GM12878 (cell line): ENCODE data around the gene IQGAP2. TPM values are rescaled to one million over a fixed set of nuclear protein-coding genes. Genes with fewer than 3 reads are reported as not detected.

Source experiments
- ATAC-seq: fragments of 200-7000 bp; cut with Tn5 transposase; 3 replicates; pipeline ENCODE4 v1.9.1; 2020; ENCODE audit warnings: mild to moderate bottlenecking, moderate library complexity
- BruUV-seq: library from RNA; stranded (reverse); fragments of 400-500 nt; replicated peaks from 2 replicates; lab custom pipeline; 2021; lab: Mats Ljungman, UMichigan
- CTCF ChIA-PET: fragments of 300-600 bp; sonication (Branson Sonifier 250); formaldehyde crosslinking; extraction: SDS; loops from one replicate; lab custom pipeline; 2021; ENCODE audit warnings: inconsistent platforms; lab: Yijun Ruan, JAX
- POLR2A ChIA-PET: fragments of 350-600 bp; formaldehyde crosslinking; extraction: SDS; loops from one replicate; lab custom pipeline; 2021; ENCODE audit warnings: inconsistent platforms; lab: Charles Lee
- RAD21 ChIA-PET: fragments of 300-600 bp; sonication (Branson Sonifier 250); formaldehyde crosslinking; loops from one replicate; lab custom pipeline; 2023; ENCODE audit warnings: antibody characterized with exemption; ENCODE audit not compliant: unreplicated experiment; lab: Charles Lee
- SMC1A ChIA-PET: fragments of 300-600 bp; sonication (Branson Sonifier 250); formaldehyde crosslinking; loops from one replicate; lab custom pipeline; 2023; ENCODE audit not compliant: unreplicated experiment, uncharacterized antibody; lab: Charles Lee
- DNase-seq: peaks from one replicate; pipeline ENCODE4 v3.0.0-alpha.2; 2011; ENCODE audit warnings: low read depth, low spot score
- FAIRE-seq: peaks from 3 replicates; lab custom pipeline; 2011; peaks lifted over from hg19 to GRCh38; lab: Jason Lieb, UNC
- H2AFZ ChIP-seq: 2 replicates; pipeline ENCODE4 v1.6.0; 2011; ENCODE audit warnings: low read depth, low read length, control low read depth; ENCODE audit not compliant: control insufficient read depth
- H3K27ac ChIP-seq: 2 replicates; pipeline ENCODE4 v1.5.1; 2011; ENCODE audit warnings: control low read depth; ENCODE audit not compliant: control insufficient read depth, insufficient read depth
- H3K27me3 ChIP-seq, 2 experiments: replicated peaks in 1 of 2; 2 replicates each; pipeline versions ENCODE4 v1.6.0 to v1.6.1; 2011; ENCODE audit warnings: low read length in 1 of 2; ENCODE audit not compliant: control insufficient read depth in 2 of 2, insufficient read depth in 2 of 2
- H3K36me3 ChIP-seq, 2 experiments: 2 replicates each; pipeline ENCODE4 v1.5.1; 2011; ENCODE audit warnings: low read length in 1 of 2; ENCODE audit not compliant: control insufficient read depth in 2 of 2, insufficient read depth in 2 of 2
- H3K4me1 ChIP-seq: 2 replicates; pipeline ENCODE4 v1.6.1; 2011; ENCODE audit warnings: mild to moderate bottlenecking, low read length, moderate library complexity, mixed read lengths; ENCODE audit not compliant: control insufficient read depth, insufficient read depth
- H3K4me2 ChIP-seq: 2 replicates; pipeline ENCODE4 v1.6.0; 2011; ENCODE audit warnings: control low read depth; ENCODE audit not compliant: control insufficient read depth, insufficient read depth
- H3K4me3 ChIP-seq: fragments of 200-600 bp; sonication (generic); 2 replicates; pipeline ENCODE4 v1.5.1; 2016
- H3K79me2 ChIP-seq: 2 replicates; pipeline ENCODE4 v1.6.0; 2011; ENCODE audit warnings: low read length; ENCODE audit not compliant: control insufficient read depth, insufficient read depth
- H3K9ac ChIP-seq: 2 replicates; pipeline ENCODE4 v1.8.0; 2011; ENCODE audit warnings: low read length, control low read depth, mixed read lengths; ENCODE audit not compliant: control insufficient read depth, insufficient read depth
- H3K9me3 ChIP-seq: replicated peaks from 3 replicates; pipeline ENCODE4 v1.5.1; 2011; ENCODE audit warnings: mild to moderate bottlenecking, low read length; ENCODE audit not compliant: control insufficient read depth, insufficient read depth
- H4K20me1 ChIP-seq: 2 replicates; pipeline ENCODE4 v1.6.0; 2011; ENCODE audit not compliant: control insufficient read depth, insufficient read depth
- ASH2L ChIP-seq: fragments of 300-600, 200-600 bp; sonication (generic); IDR thresholded peaks from 2 replicates; pipeline ENCODE4 v1.6.1; 2017; ENCODE audit warnings: low read depth, mild to moderate bottlenecking, borderline replicate concordance
- E2F8 ChIP-seq: fragments of 450-650 bp; IDR thresholded peaks from 2 replicates; pipeline ENCODE4 v1.6.1; 2018; ENCODE audit warnings: mild to moderate bottlenecking, low read depth, moderate library complexity; ENCODE audit not compliant: partially characterized antibody
- IRF3 ChIP-seq: fragments of 450-650 bp; IDR thresholded peaks from 2 replicates; pipeline ENCODE4 v1.6.1; 2014; ENCODE audit warnings: mild to moderate bottlenecking
- JUND ChIP-seq: IDR thresholded peaks from 2 replicates; pipeline ENCODE4 v1.6.1; 2012; ENCODE audit warnings: low read depth, mild to moderate bottlenecking, low read length, improper control_type of control experiment, moderate library complexity
- RELB ChIP-seq: fragments of 450-650 bp; IDR thresholded peaks from 2 replicates; pipeline ENCODE4 v1.6.1; 2017; ENCODE audit warnings: low read depth, mild to moderate bottlenecking, moderate library complexity
- TAF1 ChIP-seq: IDR thresholded peaks from 2 replicates; pipeline ENCODE4 v1.6.1; 2011; ENCODE audit warnings: mild to moderate bottlenecking, low read depth, low read length, borderline replicate concordance
- TARDBP ChIP-seq: IDR thresholded peaks from 2 replicates; pipeline ENCODE4 v1.6.1; 2016; ENCODE audit warnings: borderline replicate concordance
- TCF7 ChIP-seq: IDR thresholded peaks from 2 replicates; pipeline ENCODE4 v1.6.1; 2014; ENCODE audit warnings: antibody characterized with exemption, borderline replicate concordance
- ZBTB40 ChIP-seq: fragments of 450-650 bp; IDR thresholded peaks from 2 replicates; pipeline ENCODE4 v1.6.1; 2016; ENCODE audit warnings: mild to moderate bottlenecking, moderate library complexity, borderline replicate concordance
- ZNF622 ChIP-seq: fragments of 450-650 bp; IDR thresholded peaks from 2 replicates; pipeline ENCODE4 v1.6.1; 2017; ENCODE audit warnings: mild to moderate bottlenecking, inconsistent platforms
- WGBS: methylation state at CpG from one replicate; pipeline ENCODE4 v1.1.6; 2016; ENCODE audit warnings: low lambda C conversion rate; ENCODE audit not compliant: insufficient replicate concordance, insufficient coverage; ENCODE audit errors: missing lambda C conversion rate; 5-methylcytosine and 5-hydroxymethylcytosine counted together
- in situ Hi-C: fragments of 300-500 bp; cut with MboI; formaldehyde crosslinking; loops from 9 replicates; pipeline ENCODE4 v1.14.3; 2018; ENCODE audit warnings: mixed read lengths
- intact Hi-C: fragments of 100-400 bp; cut with micrococcal nuclease; formaldehyde crosslinking; loops from one replicate; pipeline ENCODE4 v1.14.2; 2022; ENCODE audit not compliant: unreplicated experiment
- polyA plus RNA-seq, 11 experiments: library from polyadenylated mRNA; depleted of rRNA in 4 of 11; unstranded in 6 of 11; stranded (reverse) in 5 of 11; fragments of >200 nt; fragmentation: Nextera tagmentation in 4 of 11; fragmentation: Illumina TruSeq in 1 of 11; extraction: Ambion mirVana in 4 of 11; extraction: Trizol in 1 of 11; gene quantifications; 1 replicate in 1 of 11; 2 replicates in 10 of 11; pipeline versions ENCODE4 v1.2.1 to v1.2.3, GENCODE V29; 2011 to 2016; ENCODE audit warnings: inconsistent platforms in 2 of 11, missing spikeins in 2 of 11, low read depth in 1 of 11
- total RNA-seq, 4 experiments: library from RNA; depleted of rRNA in 3 of 4; stranded (reverse); fragments of >200 nt in 3 of 4; fragmentation: Illumina TruSeq in 1 of 4; extraction: Trizol in 1 of 4; gene quantifications; 2 replicates each; pipeline versions ENCODE4 v1.2.1 to v1.2.3, GENCODE V29; 2013 to 2021

The IQGAP2 gene
- total and polyA plus RNA-seq, 10 of the 15 experiments (the other 5 are each of a cell fraction or from before 2014, with no cell fraction given), result 14.5 to 41.4 (median 21.8) TPM

- H3K4me1 ChIP-seq, result no peaks in the 10 kb centered on the region
- FAIRE-seq (no peak), DNase-seq (no peak)
- no peak overlapping the region for H3K4me2 ChIP-seq
- SMC1A ChIA-PET, result interaction anchor here (1.1 kb wide), 1 partner anchor 32 kb away, joined by 3 read pairs; no protein-coding TSS in a partner anchor
- no peaks in the 10 kb centered on the region for H3K27me3 ChIP-seq
- H3K4me3 ChIP-seq, result no peak overlapping the region
- RAD21 ChIA-PET, result interaction anchor here (0.6 to 1.2 kb wide), 2 partner anchors 17 to 1043 kb away, joined by 3 read pairs; no protein-coding TSS in a partner anchor
- BruUV-seq, result no TSS peak
- no peaks in the 10 kb centered on the region for H3K36me3 ChIP-seq
- no peaks in the 10 kb centered on the region for H4K20me1 ChIP-seq
- in situ Hi-C loops (no loop called here), intact Hi-C loops (no loop called here)
- no peaks in the 10 kb centered on the region for H3K9me3 ChIP-seq
- POLR2A ChIA-PET, result interaction anchor here (0.5 kb wide), 1 partner anchor 27 kb away, joined by 3 read pairs; no protein-coding TSS in a partner anchor
- H3K79me2 ChIP-seq, result no peaks in the 10 kb centered on the region
- H2AFZ ChIP-seq, result no peak overlapping the region
- no peak overlapping the region for H3K27ac ChIP-seq
- TF ChIP-seq E2F8, result no peak
- no peak for TF ChIP-seq ZNF622
- no peak for TF ChIP-seq ASH2L
- no peak for TF ChIP-seq TARDBP
- TF ChIP-seq IRF3, result no peak
- no peak for TF ChIP-seq JUND
- no peak for TF ChIP-seq RELB
- no peak for TF ChIP-seq TAF1
- TF ChIP-seq TCF7, result no peak
- no peak for TF ChIP-seq ZBTB40
- TF ChIP-seq, all 136 proteins: peak for 0
- no peak overlapping the region for H3K9ac ChIP-seq
- 48% methylated on average over 4 of the region's 4 CpGs for WGBS
- CTCF ChIA-PET, result interaction anchor here (0.6 to 1.2 kb wide), 3 partner anchors 10 to 926 kb away, joined by 3 read pairs; no protein-coding TSS in a partner anchor
- no peak for ATAC-seq
Observed at GRCh38 chr5:76384189-76384588, 18.9 kb upstream of the IQGAP2 start.
